NCI-H345 treated with DMSO at 0.1 percent for 48 hours (cell line): ENCODE measurements around the gene KRTAP10-1.
"Not testable (repeated sequence)": the region's sequence is repeated elsewhere in the genome, so short reads cannot be mapped to it uniquely, and the experiment has no call there.

Experiments used
- DNase-seq: peaks from one replicate; lab custom pipeline; 2025; ENCODE audit not compliant: unreplicated experiment; lab: John Stamatoyannopoulos, UW

KRTAP10-1 gene

GRCh38 chr21:44505673-44506278, 34.2 kb downstream of the KRTAP10-1 start:
- DNase-seq: no peak

GRCh38 chr21:44503901-44504399, 36.0 kb downstream of the KRTAP10-1 start:
- no peak for DNase-seq

- DNase-seq: not testable (repeated sequence)
Observed at GRCh38 chr21:44503006-44503889, 36.7 kb downstream of the KRTAP10-1 start.

GRCh38 chr21:44502171-44502958, 37.6 kb downstream of the KRTAP10-1 start:
- no peak for DNase-seq

GRCh38 chr21:44500111-44500510, 39.9 kb downstream of the KRTAP10-1 start:
- no peak for DNase-seq

- no peak for DNase-seq
Observed at GRCh38 chr21:44499631-44500030, 40.4 kb downstream of the KRTAP10-1 start.

- no peak for DNase-seq
Observed at GRCh38 chr21:44499211-44499560, 40.8 kb downstream of the KRTAP10-1 start.

GRCh38 chr21:44498280-44499210, 41.5 kb downstream of the KRTAP10-1 start:
- DNase-seq: no peak

- DNase-seq: peak; percentile 78
Observed at GRCh38 chr21:44497703-44498126, 42.3 kb downstream of the KRTAP10-1 start.

- peak; percentile 81 for DNase-seq
Observed at GRCh38 chr21:44496564-44497550, 43.1 kb downstream of the KRTAP10-1 start.

- no peak for DNase-seq
Observed at GRCh38 chr21:44495611-44496563, 44.1 kb downstream of the KRTAP10-1 start.

- no peak for DNase-seq
Observed at GRCh38 chr21:44494956-44495355, 45.0 kb downstream of the KRTAP10-1 start.

- no peak for DNase-seq
Observed at GRCh38 chr21:44494418-44494817, 45.6 kb downstream of the KRTAP10-1 start.

- no peak for DNase-seq
Observed at GRCh38 chr21:44492567-44493385, 47.2 kb downstream of the KRTAP10-1 start.

- DNase-seq: no peak
Observed at GRCh38 chr21:44490816-44491215, 49.2 kb downstream of the KRTAP10-1 start.

- DNase-seq: no peak
Observed at GRCh38 chr21:44490405-44490804, 49.6 kb downstream of the KRTAP10-1 start.

GRCh38 chr21:44489962-44490361, 50.0 kb downstream of the KRTAP10-1 start:
- DNase-seq: no peak
